ENCODE data around the gene TSHZ2. TPM values are rescaled to one million over a fixed set of nuclear protein-coding genes. Genes with fewer than 3 reads are reported as not detected.

The TSHZ2 gene
- polyA plus RNA-seq, 1 donor from 2014 or later = 4.6 TPM

DNA sequence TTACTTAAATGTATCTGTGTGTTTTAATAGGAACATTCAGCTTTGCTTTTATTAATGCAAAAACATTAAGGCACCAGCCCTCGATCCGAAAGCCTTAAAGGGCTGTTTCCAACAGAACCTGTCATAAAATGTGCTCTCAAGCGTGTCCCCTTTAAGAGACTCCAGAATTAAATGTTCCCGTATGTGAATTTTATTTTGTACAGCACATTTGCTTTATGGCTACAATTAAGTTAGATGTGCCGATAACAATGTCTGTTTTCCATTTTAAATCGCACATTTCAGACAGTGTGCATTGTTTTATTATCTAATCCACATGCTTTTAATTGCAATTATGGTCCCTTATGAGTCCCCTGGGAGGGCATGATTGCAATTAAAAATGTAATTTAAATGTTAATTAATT is 198.9 kb downstream of the TSHZ2 start:
- no peak for TF ChIP-seq RAD21 (conservative IDR thresholded peaks at IDR 0.05)
- no peak for TF ChIP-seq EZH2 (IDR thresholded peaks at IDR 0.05; ENCODE audit: borderline replicate concordance, insufficient read depth, low read length, poor library complexity, severe bottlenecking)
- TF ChIP-seq, protein P1, sequence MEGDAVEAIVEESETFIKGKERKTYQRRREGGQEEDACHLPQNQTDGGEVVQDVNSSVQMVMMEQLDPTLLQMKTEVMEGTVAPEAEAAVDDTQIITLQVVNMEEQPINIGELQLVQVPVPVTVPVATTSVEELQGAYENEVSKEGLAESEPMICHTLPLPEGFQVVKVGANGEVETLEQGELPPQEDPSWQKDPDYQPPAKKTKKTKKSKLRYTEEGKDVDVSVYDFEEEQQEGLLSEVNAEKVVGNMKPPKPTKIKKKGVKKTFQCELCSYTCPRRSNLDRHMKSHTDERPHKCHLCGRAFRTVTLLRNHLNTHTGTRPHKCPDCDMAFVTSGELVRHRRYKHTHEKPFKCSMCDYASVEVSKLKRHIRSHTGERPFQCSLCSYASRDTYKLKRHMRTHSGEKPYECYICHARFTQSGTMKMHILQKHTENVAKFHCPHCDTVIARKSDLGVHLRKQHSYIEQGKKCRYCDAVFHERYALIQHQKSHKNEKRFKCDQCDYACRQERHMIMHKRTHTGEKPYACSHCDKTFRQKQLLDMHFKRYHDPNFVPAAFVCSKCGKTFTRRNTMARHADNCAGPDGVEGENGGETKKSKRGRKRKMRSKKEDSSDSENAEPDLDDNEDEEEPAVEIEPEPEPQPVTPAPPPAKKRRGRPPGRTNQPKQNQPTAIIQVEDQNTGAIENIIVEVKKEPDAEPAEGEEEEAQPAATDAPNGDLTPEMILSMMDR (IDR thresholded peaks at IDR 0.05; ENCODE audit: poor library complexity, severe bottlenecking) = no peak
- TF ChIP-seq SMC3 (conservative IDR thresholded peaks at IDR 0.05; ENCODE audit: poor library complexity) = no peak
- TF ChIP-seq MXI1 (conservative IDR thresholded peaks at IDR 0.05; ENCODE audit: poor library complexity, severe bottlenecking) = no peak
- no peak for TF ChIP-seq EP300 (conservative IDR thresholded peaks at IDR 0.05; ENCODE audit: poor library complexity, severe bottlenecking)
- TF ChIP-seq POLR2AphosphoS5 (IDR thresholded peaks at IDR 0.05) = no peak
- TF ChIP-seq, protein P2, sequence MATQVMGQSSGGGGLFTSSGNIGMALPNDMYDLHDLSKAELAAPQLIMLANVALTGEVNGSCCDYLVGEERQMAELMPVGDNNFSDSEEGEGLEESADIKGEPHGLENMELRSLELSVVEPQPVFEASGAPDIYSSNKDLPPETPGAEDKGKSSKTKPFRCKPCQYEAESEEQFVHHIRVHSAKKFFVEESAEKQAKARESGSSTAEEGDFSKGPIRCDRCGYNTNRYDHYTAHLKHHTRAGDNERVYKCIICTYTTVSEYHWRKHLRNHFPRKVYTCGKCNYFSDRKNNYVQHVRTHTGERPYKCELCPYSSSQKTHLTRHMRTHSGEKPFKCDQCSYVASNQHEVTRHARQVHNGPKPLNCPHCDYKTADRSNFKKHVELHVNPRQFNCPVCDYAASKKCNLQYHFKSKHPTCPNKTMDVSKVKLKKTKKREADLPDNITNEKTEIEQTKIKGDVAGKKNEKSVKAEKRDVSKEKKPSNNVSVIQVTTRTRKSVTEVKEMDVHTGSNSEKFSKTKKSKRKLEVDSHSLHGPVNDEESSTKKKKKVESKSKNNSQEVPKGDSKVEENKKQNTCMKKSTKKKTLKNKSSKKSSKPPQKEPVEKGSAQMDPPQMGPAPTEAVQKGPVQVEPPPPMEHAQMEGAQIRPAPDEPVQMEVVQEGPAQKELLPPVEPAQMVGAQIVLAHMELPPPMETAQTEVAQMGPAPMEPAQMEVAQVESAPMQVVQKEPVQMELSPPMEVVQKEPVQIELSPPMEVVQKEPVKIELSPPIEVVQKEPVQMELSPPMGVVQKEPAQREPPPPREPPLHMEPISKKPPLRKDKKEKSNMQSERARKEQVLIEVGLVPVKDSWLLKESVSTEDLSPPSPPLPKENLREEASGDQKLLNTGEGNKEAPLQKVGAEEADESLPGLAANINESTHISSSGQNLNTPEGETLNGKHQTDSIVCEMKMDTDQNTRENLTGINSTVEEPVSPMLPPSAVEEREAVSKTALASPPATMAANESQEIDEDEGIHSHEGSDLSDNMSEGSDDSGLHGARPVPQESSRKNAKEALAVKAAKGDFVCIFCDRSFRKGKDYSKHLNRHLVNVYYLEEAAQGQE (IDR thresholded peaks at IDR 0.05; ENCODE audit: borderline replicate concordance) = no peak
- TF ChIP-seq TAF1 (IDR thresholded peaks at IDR 0.05; ENCODE audit: low read depth) = no peak
- Histone ChIP-seq H2AFZ (ENCODE audit: low read depth, low read length) (no peak overlapping the region), H3K27ac (ENCODE audit: low read length) (no peak overlapping the region)

DNA sequence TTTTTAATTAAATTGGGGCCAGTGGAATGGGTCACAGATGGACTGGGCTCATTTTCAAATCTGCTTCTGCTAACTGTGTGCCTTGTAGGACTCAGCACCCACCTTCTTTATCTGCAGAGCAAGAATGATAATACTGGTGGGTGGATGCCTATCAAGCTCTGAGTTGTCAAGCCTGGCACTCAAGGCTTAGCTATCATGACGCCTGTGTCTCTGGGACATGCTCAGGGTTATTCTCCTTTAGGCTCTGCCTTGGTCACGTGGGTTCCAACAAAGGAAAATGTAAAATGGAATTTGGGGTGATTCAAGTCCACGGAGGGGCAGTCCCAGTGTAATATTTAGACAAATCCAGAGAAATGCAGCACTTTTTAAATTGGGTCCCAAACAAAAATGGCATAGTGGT is 202.3 kb downstream of the TSHZ2 start:
- Histone ChIP-seq H3K27me3 (ENCODE audit: insufficient read depth, low read depth, low read length) (no peaks in the 10 kb centered on the region), H3F3A (ENCODE audit: insufficient read depth, low read length, poor library complexity, severe bottlenecking) (no peaks in the 10 kb centered on the region), H3K9ac (ENCODE audit: low read length) (no peak overlapping the region), H3K79me2 (replicated peaks; ENCODE audit: insufficient read depth, low read length) (no peaks in the 10 kb centered on the region), H3K27ac (ENCODE audit: low read length) (no peak overlapping the region), H4K20me1 (ENCODE audit: insufficient read depth) (no peaks in the 10 kb centered on the region), H2AFZ (ENCODE audit: low read depth, low read length) (no peak overlapping the region), H3K9me2 (ENCODE audit: insufficient read depth, low read length) (no peaks in the 10 kb centered on the region), H3K9me3 (ENCODE audit: low read length) (no peaks in the 10 kb centered on the region), H3K4me2 (ENCODE audit: low read length) (no peak overlapping the region), H3K36me3 (ENCODE audit: insufficient read depth, low read length) (no peaks in the 10 kb centered on the region), H3K4me3 (ENCODE audit: low read length) (no peak overlapping the region)
- TF ChIP-seq EP300 (conservative IDR thresholded peaks at IDR 0.05; ENCODE audit: poor library complexity, severe bottlenecking) = no peak
- TF ChIP-seq EZH2 (IDR thresholded peaks at IDR 0.05; ENCODE audit: borderline replicate concordance, insufficient read depth, low read length, poor library complexity, severe bottlenecking) = no peak
- TF ChIP-seq POLR2AphosphoS5 (IDR thresholded peaks at IDR 0.05) = no peak
- no peak for TF ChIP-seq SMC3 (conservative IDR thresholded peaks at IDR 0.05; ENCODE audit: poor library complexity)
- TF ChIP-seq, protein P2 (IDR thresholded peaks at IDR 0.05; ENCODE audit: borderline replicate concordance) = no peak
- no peak for TF ChIP-seq RAD21 (conservative IDR thresholded peaks at IDR 0.05)
- no peak for TF ChIP-seq MXI1 (conservative IDR thresholded peaks at IDR 0.05; ENCODE audit: poor library complexity, severe bottlenecking)
- TF ChIP-seq, protein P1 (IDR thresholded peaks at IDR 0.05; ENCODE audit: poor library complexity, severe bottlenecking) = no peak

More for the DNA sequence above, 198.9 kb downstream of the TSHZ2 start:
- no peaks in the 10 kb centered on the region for H3K9me2 ChIP-seq (ENCODE audit: insufficient read depth, low read length)
- H3K9ac ChIP-seq (ENCODE audit: low read length) = no peak overlapping the region
- no peak overlapping the region for H3K4me3 ChIP-seq (ENCODE audit: low read length)
- H3K79me2 ChIP-seq (replicated peaks; ENCODE audit: insufficient read depth, low read length) = no peaks in the 10 kb centered on the region
- no peak overlapping the region for H3K4me2 ChIP-seq (ENCODE audit: low read length)
- H3K36me3 ChIP-seq (ENCODE audit: insufficient read depth, low read length) = no peaks in the 10 kb centered on the region
- H3F3A ChIP-seq (ENCODE audit: insufficient read depth, low read length, poor library complexity, severe bottlenecking) = no peaks in the 10 kb centered on the region
- no peaks in the 10 kb centered on the region for H3K27me3 ChIP-seq (ENCODE audit: insufficient read depth, low read depth, low read length)
- no peaks in the 10 kb centered on the region for H3K9me3 ChIP-seq (ENCODE audit: low read length)
- no peaks in the 10 kb centered on the region for H4K20me1 ChIP-seq (ENCODE audit: insufficient read depth)
